GM12864 (cell line): ENCODE data around the gene BBS2.
A peak's percentile ranks its signal among the peaks of the same experiment; 100 is the strongest.

Experiments
- DNase-seq: peaks from one replicate; pipeline ENCODE4 v3.0.0-alpha.2; 2011; ENCODE audit warnings: low read depth
- H3K4me3 ChIP-seq: 2 replicates; pipeline ENCODE4 v1.5.1; 2011; ENCODE audit warnings: mild to moderate bottlenecking, low read depth, low read length, control low read depth
- CTCF ChIP-seq: IDR thresholded peaks from 2 replicates; pipeline ENCODE4 v1.5.1; 2011; ENCODE audit warnings: low read depth, mild to moderate bottlenecking, moderate library complexity, low read length, control low read depth, inconsistent platforms; ENCODE audit errors: missing control alignments

The BBS2 gene

GRCh38 chr16:56525236-56525635 is 5.4 kb upstream of the BBS2 start:
- TF ChIP-seq CTCF = no peak
- H3K4me3 ChIP-seq = no peak overlapping the region
- DNase-seq = no peak

DNA sequence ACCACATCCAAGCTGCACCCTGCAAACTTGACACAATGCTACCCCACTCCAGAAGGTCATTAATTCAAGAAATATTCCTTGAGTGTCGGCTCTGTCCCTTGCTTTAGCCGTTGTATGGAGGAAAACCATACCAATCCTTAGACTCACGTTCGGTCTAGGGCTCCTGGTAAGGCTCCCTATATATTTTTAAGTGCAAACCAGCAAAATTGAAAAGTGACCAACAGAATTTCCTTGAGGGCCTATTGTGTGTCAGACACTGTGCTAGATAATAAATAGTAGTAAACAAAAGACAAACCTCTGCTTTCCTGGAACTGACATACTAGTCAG is 390 bp upstream of the BBS2 start:
- no peak for TF ChIP-seq CTCF
- H3K4me3 ChIP-seq = peak overlapping the region; percentile 75
- DNase-seq = no peak

DNA sequence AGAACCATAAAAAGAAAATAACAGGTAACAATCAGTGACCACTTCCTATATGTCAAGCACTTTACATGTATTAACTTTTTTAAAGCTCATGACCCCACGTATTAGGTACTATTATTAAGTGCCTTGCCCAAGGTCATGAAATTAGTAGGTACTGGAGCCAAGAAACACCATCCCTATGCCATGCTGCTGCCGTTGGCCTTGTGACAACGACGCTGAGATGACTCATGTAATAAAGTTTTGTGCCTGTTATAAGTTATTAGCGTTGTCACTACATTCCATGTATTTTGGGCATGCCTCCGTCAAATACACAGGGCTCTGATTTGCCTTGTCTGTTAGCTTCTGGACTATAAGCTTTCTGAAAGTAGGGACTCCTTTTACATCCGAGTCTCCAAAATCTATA is 1.4 kb downstream of the BBS2 start:
- no peak overlapping the region for H3K4me3 ChIP-seq
- no peak for DNase-seq
- no peak for TF ChIP-seq CTCF

DNA sequence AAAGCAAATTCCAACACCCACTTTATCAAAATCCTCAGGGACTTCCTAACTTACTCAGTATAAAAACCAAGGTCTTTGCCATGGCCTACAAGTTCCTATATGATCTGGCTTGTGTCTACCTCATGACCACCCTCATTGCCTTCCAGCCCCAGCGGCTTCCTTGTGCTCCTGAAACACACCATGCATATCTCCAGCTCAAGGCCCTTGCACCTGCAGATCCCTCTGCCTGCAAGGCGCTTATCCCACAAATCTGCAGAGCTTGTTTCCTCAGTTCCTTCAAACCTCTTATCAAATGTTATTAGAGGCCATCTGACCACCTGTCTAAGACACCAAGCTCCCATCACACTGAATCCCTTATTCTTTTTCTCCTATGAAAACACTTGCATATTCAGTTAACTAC is 2.6 kb downstream of the BBS2 start:
- no peak overlapping the region for H3K4me3 ChIP-seq
- no peak for TF ChIP-seq CTCF
- no peak for DNase-seq

DNA sequence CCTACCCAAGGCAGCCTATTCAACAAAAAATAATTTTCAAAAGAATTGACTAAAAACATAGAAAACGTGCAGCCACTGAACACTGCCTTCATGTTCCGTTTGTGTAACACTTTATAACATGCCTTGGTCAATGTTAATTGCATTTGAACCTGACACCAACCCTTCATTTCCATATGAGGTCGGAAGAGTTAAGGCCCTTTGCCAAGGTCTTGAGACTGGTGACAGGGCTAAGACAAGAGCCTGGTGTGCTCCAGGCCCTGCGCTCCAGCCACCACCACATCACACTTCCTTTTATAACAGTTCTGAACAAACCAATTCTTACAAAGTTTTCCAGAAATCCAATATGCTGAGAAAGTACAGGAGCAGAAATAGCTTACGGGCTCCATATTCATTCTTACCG is 4.2 kb downstream of the BBS2 start:
- no peak overlapping the region for H3K4me3 ChIP-seq
- TF ChIP-seq CTCF = no peak
- no peak for DNase-seq

DNA sequence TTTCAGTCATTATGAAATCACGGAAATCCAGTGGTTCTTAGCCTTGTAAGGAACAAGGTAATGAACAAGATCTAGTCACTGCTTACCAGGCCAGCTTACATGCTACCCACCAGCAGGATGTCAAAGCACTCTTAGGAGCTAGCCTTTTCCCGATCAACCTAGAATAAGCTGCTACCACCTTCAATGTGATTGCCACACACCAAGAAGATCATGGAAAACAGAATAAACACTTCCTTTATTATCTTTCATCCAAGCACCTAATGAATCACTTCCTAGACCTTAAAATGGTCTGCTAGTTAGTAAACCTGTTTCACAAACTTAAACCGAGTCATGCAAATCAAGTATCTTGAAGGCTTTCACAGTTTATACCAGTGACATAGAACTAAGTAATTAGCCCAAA is 5.0 kb downstream of the BBS2 start:
- no peak for DNase-seq
- no peak for TF ChIP-seq CTCF
- no peak overlapping the region for H3K4me3 ChIP-seq

- DNase-seq = peak; percentile 21
- TF ChIP-seq CTCF = peak; percentile 63
Measured at GRCh38 chr16:56513972-56514371, 5.9 kb downstream of the BBS2 start.

More at GRCh38 chr16:56513972-56514371, 5.9 kb downstream of the BBS2 start:
- no peak overlapping the region for H3K4me3 ChIP-seq
